GM21447 (cell line): ENCODE data around the gene AMIGO1.

Experiments
- ATAC-seq: cut with Tn5 transposase; IDR thresholded peaks from one replicate; pipeline ENCODE4 v1.9.1; 2021; ENCODE audit not compliant: unreplicated experiment

Gene AMIGO1

GRCh38 chr1:109532365-109533136 lies 23.0 kb upstream of the AMIGO1 start:
- peak; percentile 84 for ATAC-seq

DNA sequence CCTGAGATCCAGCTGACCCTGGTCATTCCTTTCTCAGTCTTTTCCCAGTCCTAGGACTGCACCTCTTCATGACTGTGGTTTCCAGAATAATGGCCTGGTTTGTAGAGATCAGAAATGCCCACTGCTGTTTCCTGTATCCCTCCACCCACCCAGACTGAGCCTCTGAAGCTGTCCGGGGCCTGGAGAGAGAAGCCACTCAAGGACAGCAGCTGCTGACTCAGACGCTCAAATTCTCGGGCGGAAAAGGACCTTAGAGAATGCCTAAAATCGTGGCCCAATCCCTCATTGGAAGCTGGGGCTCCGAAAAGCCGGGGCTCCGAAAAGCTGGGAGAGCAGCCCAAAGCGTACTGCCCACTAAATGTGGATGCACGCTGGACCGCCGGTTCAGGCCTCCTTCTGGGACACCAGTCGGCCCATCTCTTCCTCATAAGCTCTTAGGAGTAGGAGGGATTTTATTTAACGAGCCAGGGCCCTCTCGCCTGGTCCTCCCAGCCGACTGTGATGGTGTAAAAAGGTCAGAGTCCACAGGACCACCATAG lies 22.4 kb upstream of the AMIGO1 start:
- ATAC-seq, result no peak

- no peak for ATAC-seq
Measured at GRCh38 chr1:109531380-109531779, 21.9 kb upstream of the AMIGO1 start.

DNA sequence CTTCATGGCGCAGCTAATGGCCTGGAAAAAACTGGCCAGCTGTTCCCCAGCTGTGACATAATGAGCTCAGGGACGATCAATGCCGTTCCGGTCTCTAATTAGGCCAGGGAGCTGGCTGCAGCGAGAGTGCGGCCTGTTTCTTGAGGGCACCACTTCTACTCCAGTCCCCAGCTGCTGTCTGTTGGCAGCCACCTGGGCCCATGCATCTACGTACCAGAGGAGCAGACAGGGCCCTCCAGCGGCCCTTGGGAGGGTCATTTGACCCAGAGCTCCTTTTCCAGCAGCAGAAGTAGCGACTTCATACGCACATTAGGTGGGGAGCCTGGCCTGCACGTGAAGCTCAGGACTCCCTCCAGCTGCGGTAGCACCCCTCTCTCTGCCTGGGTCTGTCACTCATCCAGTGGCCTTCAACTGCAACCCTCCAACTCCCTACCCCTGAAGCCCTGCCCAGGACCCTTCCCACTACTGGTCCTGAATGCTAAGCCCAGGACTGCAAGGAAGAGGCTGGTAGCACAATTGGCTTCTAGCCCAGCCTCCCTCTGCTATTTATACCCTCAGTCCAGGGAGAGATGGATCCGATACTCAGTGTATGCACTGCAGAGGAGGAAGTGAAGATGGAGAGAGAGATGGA lies 21.0 kb upstream of the AMIGO1 start:
- no peak for ATAC-seq

- ATAC-seq, result no peak
Measured at GRCh38 chr1:109529881-109530456, 20.4 kb upstream of the AMIGO1 start.

GRCh38 chr1:109528712-109529111 lies 19.2 kb upstream of the AMIGO1 start:
- ATAC-seq, result no peak

GRCh38 chr1:109527846-109528695 lies 18.5 kb upstream of the AMIGO1 start:
- no peak for ATAC-seq

DNA sequence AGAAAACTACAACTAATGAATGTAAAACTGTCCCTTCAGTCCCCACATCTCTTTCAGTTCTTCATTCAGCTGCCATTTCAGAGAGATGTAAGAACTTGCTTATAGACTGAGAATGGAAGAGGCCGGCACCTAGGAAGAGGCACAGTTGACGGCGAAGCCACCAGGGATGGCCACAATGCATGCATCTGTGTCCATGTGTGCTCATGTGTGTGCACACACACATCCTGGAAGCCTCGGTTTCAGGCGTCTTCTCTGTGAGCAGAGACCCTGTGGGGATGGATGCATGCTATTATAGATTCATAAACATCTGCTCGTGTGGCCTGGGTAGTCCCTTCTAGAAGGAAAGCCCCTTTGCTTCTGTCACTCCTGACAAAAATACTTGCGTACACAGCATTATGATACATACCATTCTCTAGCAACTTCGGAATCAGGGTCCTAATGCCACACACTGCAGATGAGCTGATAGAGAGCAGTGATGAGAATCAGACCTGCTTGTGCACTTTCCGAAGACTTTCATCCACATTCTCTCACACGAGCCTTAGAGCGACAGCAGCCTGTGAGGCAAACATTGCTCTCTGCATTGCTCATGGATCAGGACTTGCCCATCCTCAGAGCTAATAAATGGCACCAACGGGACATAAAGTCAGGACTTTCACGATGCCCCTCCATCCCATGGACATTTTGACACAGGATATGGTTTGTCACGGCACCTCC lies 17.7 kb upstream of the AMIGO1 start:
- no peak for ATAC-seq

- no peak for ATAC-seq
Measured at GRCh38 chr1:109523706-109524105, 14.2 kb upstream of the AMIGO1 start.

DNA sequence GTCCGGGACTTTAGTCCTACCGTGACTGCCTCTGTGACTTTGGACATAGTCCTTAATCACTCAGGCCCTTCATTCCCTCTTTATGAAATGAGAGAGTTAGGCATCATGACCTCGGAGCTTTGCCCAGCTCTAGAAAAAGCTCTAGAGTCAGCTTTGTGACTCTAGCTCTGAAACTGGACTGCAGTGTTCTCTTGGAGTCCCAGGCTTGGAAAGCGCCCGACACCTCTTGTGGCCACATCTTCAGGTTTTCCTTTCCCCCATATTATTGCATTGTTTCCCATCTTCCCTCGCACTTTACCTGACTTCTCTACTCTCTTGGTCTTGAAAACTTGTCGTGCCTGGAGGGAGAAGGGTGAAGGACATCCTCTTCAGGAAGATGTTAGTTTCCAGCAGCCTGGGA lies 12.5 kb upstream of the AMIGO1 start:
- ATAC-seq, result no peak

GRCh38 chr1:109521002-109521951 lies 11.8 kb upstream of the AMIGO1 start:
- ATAC-seq, result no peak

DNA sequence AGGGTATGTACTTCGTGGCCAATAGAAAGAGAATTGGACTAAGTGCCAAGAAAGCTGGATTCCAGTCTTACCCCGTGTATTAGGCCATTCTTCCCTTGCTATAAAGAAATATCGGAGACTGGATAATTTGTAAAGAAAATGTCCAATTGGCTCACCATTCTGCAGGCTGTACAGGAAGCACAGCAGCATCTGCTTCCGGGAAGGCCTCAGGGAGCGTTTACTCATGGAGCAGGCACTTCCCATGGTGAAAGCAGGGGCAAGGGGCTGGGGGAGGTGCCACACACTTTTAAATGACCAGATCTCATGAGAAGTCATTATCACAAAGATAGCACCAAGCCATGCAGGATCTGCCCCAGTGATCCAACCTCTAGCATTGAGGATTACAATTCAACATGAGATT lies 7.8 kb upstream of the AMIGO1 start:
- ATAC-seq, result no peak

DNA sequence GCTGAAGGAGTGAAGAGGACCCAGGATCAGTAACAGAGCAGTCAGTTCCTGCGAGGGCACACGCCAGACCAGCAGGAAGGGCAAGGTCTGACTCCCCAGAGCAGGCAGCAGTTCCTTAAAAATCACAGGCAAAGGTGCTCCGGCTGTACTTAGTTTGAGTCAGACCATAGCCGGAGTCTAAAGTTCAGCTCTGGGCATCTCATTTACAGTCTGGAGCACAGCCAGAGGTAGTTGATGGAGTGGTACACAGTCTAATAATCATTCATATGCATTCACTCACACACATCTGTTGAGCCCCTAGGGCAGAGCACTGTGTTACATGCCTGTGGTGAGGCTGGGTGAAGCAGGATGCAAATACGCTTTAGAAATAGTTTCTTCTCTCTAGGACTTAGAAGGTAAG lies 7.3 kb upstream of the AMIGO1 start:
- no peak for ATAC-seq

DNA sequence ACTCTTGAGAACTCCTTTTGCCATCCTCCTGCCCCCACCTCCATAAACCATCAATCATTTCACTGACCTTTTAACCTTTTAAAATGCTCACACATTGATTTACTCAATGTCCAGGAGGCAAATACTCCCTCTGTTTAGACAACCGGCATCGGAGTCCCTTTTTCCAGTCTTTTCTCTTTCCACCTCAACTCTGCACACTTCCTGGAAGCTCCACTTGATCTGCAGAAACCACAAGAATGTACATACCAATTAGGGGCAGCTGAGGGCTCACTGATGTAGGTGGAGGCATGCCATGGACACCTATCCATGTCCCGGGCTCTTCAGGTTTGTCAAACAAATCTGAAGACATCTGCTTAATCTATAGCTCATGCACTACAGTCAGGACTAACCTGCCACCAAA lies 5.3 kb upstream of the AMIGO1 start:
- no peak for ATAC-seq

GRCh38 chr1:109513110-109513710 lies 3.7 kb upstream of the AMIGO1 start:
- no peak for ATAC-seq

DNA sequence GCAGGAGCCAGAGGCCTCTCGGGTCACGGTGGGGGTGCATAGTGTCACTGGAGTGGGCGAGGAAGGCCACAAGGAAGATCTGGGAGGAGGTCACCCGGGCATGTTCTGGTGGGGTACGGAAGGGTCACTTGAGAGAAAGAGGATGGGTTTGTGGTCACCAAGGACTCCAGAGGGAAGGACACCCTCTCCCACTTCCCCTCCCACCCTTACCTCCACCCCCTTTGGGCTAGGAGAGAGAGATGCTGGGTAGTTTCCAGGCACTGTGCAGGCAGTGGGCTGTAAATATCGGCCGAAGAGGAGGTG lies 703 bp downstream of the AMIGO1 start:
- ATAC-seq, result no peak

DNA sequence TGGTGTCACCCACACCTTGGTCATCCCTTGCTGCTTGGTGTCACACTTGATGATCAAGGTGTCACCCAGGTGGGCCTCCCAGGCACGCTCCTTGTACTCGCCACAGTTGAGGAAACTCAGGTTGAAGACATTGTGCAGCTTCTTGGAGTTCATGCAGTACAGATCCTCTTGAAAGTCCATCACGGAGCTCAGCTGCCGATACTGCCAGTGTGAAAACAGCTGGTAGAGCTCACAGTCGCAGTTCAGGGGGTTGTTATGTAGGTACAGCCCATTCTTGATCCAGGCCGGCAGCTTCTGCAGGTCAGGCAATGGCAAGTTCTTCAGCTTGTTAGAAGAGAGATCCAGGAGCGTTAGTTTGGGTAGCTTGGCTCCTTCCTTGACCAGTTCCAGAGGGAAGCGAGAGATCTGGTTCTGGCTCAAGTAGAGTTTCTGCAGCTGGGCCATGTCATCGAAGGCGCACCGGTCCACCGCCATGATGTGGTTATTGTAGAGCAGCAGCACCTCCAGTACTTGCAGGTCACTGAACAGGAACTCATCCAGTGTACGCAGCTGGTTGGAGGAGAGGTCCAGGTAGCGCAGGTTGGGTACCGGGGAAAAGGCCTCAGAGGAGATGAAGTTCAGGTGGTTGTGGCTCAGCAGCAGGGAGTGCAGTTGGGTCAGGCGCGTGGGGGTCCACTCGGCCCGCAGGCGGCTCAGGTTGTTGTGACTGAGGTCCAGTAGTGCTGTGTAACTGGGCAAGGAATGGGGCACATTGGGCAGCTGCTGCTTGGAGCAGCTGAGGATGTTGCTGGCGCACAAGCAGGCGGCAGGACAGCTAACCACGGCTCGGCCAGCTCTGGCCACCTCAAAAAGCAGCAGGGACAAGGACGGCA lies 1.3 kb downstream of the AMIGO1 start:
- ATAC-seq, result no peak

- no peak for ATAC-seq
Measured at GRCh38 chr1:109504974-109505373, 4.6 kb downstream of the AMIGO1 start.
